Measurements from ENCODE around the gene CAMK2B.

Gene CAMK2B

DNA sequence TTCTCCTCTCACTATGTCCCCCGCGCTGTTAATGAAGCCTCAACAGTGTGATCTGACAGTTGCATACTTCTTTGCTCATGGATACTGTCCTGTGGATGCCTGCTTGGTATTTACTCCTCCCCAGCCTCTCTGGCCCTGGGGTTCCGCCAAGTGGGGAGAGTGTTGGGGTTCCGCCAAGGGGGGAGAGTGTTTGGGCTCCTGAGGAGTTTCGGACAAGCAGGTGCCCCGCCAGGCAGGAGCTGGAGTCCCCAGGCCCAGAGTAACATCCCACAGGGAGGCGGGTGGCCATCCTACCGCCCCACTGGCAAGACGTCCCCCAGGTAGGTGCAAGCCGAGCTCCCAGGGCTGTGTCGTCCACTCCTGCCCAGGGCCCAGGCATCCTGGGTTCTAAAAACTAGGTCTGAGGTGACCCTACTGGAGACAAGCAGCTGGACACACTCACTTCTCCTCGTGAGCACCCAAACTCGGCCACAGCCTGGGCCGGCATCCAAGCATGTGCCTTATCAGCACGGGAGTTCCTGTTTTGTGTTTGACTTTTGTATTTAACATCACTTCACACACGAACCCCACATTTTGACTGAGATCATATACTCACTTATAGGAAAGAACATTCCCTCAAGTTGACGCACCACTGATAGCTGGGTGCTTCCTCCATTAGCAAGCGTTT lies 34.2 kb downstream of the CAMK2B start:
- no peak for TF ChIP-seq POLR2A (IDR thresholded peaks at IDR 0.05; ENCODE audit: low read depth, low read length)

DNA sequence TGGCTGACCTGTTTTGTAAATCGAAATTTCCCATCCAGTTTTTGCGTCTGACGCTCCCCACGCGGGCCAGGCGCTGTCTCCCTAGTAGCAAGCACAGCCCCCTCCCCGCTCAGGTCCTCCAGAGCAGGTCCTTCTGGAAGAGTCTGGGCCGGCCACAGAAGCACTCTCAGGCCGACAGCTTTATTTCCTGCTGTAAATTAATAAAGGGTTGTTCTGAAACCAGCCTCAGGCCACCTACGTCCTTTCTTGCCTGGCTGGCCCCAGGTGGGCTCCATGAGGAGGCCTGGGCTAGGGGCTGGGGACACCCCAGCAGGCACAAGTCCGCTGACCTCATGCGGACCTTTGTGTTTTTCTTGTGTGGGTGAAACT lies 35.2 kb downstream of the CAMK2B start:
- no peak for TF ChIP-seq POLR2A (IDR thresholded peaks at IDR 0.05; ENCODE audit: low read depth, low read length)
- DNase-seq (ENCODE audit: insufficient read length, low spot score), result no peak

More for the DNA sequence above, 34.2 kb downstream of the CAMK2B start:
- no peak for FAIRE-seq
- DNase-seq (ENCODE audit: insufficient read length, low spot score), result no peak

GRCh38 chr7:44289341-44290251 lies 35.8 kb downstream of the CAMK2B start:
- DNase-seq (ENCODE audit: insufficient read length, low spot score) (no peak), FAIRE-seq (no peak)
- no peak for TF ChIP-seq POLR2A (IDR thresholded peaks at IDR 0.05; ENCODE audit: low read depth, low read length)

More for the DNA sequence above, 35.2 kb downstream of the CAMK2B start:
- no peak for FAIRE-seq

- TF ChIP-seq POLR2A (IDR thresholded peaks at IDR 0.05; ENCODE audit: low read depth, low read length), result no peak
- FAIRE-seq, result no peak
- no peak for DNase-seq (ENCODE audit: insufficient read length, low spot score)
These were observed 36.5 kb downstream of the CAMK2B start for GRCh38 chr7:44288811-44289340.

GRCh38 chr7:44288381-44288685 lies 37.1 kb downstream of the CAMK2B start:
- DNase-seq (ENCODE audit: insufficient read length, low spot score), result no peak
- TF ChIP-seq POLR2A (IDR thresholded peaks at IDR 0.05; ENCODE audit: low read depth, low read length), result no peak
- FAIRE-seq, result no peak

DNA sequence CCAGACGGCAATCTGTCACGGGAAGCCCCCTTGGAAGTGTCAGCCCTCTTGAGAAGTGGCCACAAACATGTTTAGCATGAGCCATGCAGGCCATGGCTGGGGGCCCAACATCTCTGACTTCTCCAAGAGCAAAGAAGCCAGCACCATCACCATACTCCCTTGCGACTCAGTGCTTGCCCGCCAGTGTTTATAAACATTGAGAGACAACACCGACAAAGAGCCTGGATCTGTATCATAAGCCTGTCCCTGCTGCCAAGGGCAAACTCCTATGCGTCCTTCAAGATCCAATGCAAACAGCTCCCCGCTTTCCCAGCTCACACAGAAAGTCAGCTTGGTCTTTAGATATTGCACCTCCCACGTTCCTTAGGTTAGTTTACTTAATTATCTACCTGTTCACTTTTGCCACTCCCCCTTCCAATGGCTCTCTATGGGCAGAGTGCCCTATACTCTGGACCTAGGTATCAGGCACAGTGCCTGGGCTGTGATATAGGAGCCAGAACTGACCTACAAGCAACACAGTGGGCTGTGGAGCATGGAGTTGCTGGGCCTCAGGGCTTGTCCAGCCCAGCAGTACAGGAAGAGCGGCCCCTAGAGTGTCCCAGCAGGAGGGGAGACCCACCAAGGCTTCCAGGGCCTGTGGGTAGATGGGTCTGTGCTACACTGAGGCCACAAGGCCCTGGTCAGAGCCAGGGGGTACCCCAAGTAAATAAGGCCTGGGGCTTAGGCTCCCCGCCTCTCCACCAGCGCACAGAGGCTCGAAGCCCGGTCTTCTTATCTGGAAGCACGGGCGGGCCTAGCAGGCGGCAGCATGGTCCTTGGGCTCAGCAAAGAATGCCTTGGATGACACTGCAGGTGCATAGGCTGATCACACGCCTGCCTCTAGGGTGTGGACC lies 37.7 kb downstream of the CAMK2B start:
- no peak for TF ChIP-seq POLR2A (IDR thresholded peaks at IDR 0.05; ENCODE audit: low read depth, low read length)
- FAIRE-seq (no peak), DNase-seq (ENCODE audit: insufficient read length, low spot score) (no peak)

GRCh38 chr7:44286618-44287487 lies 38.5 kb downstream of the CAMK2B start:
- DNase-seq (ENCODE audit: insufficient read length, low spot score) (no peak), FAIRE-seq (no peak)
- no peak for TF ChIP-seq POLR2A (IDR thresholded peaks at IDR 0.05; ENCODE audit: low read depth, low read length)

DNA sequence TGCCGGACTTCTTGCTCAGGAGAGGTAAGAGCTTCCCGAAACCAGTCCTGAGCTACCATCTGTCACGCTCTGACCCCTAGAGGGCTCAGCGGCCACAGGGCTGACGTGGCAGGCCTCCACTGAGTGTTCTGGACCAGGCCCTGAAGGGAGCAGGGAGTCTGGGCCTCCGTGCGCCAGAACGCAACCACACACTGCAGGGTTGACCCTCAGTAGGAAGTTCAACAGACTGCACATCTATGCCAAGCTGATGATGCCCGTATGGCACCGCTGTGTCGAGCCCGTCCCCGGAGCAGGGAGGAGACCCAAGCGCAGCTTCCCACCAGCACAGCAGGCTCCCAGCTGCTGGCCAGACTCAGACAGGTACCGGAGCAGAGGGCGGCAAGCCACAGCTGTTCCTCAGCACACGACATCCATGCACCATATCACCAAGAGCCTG lies 39.2 kb downstream of the CAMK2B start:
- TF ChIP-seq POLR2A (IDR thresholded peaks at IDR 0.05; ENCODE audit: low read depth, low read length), result no peak
- DNase-seq (ENCODE audit: insufficient read length, low spot score) (no peak), FAIRE-seq (no peak)

DNA sequence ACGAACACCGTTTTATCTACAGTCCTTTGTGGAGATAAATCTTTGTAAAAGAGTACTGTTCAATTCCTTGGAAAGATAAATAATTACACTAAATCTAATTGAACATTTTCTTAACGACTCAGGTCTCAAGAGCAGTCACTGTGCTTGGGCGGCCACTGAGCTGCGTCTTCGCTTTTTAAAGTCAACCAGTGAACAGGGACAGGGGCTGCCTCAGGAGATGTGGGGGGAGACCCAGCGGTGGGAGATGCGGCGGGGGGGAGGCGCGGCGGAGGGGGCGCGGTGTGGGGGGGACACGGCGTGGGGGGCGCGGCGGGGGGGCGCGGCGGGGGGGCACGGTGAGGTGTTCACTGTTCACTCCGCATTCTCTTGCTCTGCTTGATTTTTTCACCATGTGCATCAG lies 39.8 kb downstream of the CAMK2B start:
- DNase-seq (ENCODE audit: insufficient read length, low spot score), result no peak
- no peak for FAIRE-seq
- TF ChIP-seq POLR2A (IDR thresholded peaks at IDR 0.05; ENCODE audit: low read depth, low read length), result no peak

- no peak for DNase-seq (ENCODE audit: insufficient read length, low spot score)
- no peak for FAIRE-seq
- no peak for TF ChIP-seq POLR2A (IDR thresholded peaks at IDR 0.05; ENCODE audit: low read depth, low read length)
These were observed 40.4 kb downstream of the CAMK2B start for GRCh38 chr7:44284881-44285541.

DNA sequence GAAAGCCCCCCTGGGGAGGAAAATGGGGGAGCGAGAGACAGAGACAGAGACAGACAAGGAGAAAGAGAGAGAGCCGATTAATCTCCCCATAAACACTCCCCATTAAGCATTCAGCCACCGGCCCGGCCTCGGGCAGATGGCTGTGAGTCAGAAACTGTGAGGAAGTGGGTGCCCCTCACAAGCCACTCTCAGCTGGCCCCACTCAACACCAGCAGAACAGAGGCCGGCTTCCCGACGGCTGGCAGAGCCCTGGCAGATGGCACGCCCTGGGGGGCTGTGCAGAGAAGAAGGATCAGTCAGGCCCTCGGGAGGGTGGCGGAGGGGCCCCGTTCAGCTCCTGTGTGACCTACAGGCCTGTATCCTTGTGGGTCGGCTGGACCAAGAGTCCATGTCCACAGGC lies 41.2 kb downstream of the CAMK2B start:
- no peak for DNase-seq (ENCODE audit: insufficient read length, low spot score)
- TF ChIP-seq POLR2A (IDR thresholded peaks at IDR 0.05; ENCODE audit: low read depth, low read length), result no peak
- no peak for FAIRE-seq

GRCh38 chr7:44283381-44284211 lies 41.8 kb downstream of the CAMK2B start:
- no peak for TF ChIP-seq POLR2A (IDR thresholded peaks at IDR 0.05; ENCODE audit: low read depth, low read length)
- FAIRE-seq (no peak), DNase-seq (ENCODE audit: insufficient read length, low spot score) (no peak)

Measured in H54 (cell line).